ENCODE measurements around the gene TENM4. TPM values are rescaled to one million over a fixed set of nuclear protein-coding genes. Genes with fewer than 3 reads are reported as not detected.

TENM4 gene
- total and polyA plus RNA-seq, 2 of the 8 experiments (the other 6 are each of a cell fraction or from before 2014, with no cell fraction given), result 3.5 to 7.2 TPM

GRCh38 chr11:79444923-79445322 lies 4.1 kb upstream of the TENM4 start:
- Histone ChIP-seq H3K79me2 (ENCODE audit: control insufficient read depth in 1 of 2, insufficient read depth in 2 of 2, low read length in 2 of 2) (no peaks in the 10 kb centered on the region), H3K27me3 (replicated peaks in 1 of 4; ENCODE audit: control insufficient read depth in 3 of 4, extremely low read depth in 1 of 4, insufficient read depth in 3 of 4, low read length in 3 of 4) (peaks cover 0 to 26% (median 18%) of the 10 kb centered on the region in 4 experiments; a peak in 6 of 7 replicates)

More at GRCh38 chr11:79444923-79445322, 4.1 kb upstream of the TENM4 start:
- FAIRE-seq, result no peak
- Histone ChIP-seq H2BK12ac (ENCODE audit: low read depth, low read length) (no peak overlapping the region), H2BK120ac (replicated peaks; ENCODE audit: low read depth, low read length) (no peak overlapping the region), H3K9ac (replicated peaks in 1 of 4; ENCODE audit: extremely low read depth in 1 of 4, low read depth in 3 of 4, low read length in 3 of 4) (no peak overlapping the region), H3K9me3 (ENCODE audit: insufficient read depth in 2 of 2, low read depth in 1 of 2, low read length in 1 of 2) (no peaks in the 10 kb centered on the region), H4K91ac (replicated peaks; ENCODE audit: insufficient read length, low read length) (no peak overlapping the region), H3K27ac (ENCODE audit: low read depth, low read length) (no peak overlapping the region), H3K4me2 (ENCODE audit: insufficient read depth in 1 of 2, low read depth in 2 of 2, low read length in 2 of 2) (no peak overlapping the region), H3K79me1 (ENCODE audit: low read depth, low read length) (no peaks in the 10 kb centered on the region), H3K56ac (replicated peaks; ENCODE audit: insufficient read length, low read depth, low read length) (no peak overlapping the region), H3K23ac (ENCODE audit: insufficient read length) (no peak overlapping the region), H2BK20ac (ENCODE audit: low read length) (no peak overlapping the region), H2BK5ac (ENCODE audit: low read depth, low read length) (no peak overlapping the region), H3K14ac (ENCODE audit: insufficient read length) (no peak overlapping the region), H2AK5ac (ENCODE audit: low read depth, low read length) (no peak overlapping the region), H2BK15ac (ENCODE audit: low read length) (no peak overlapping the region), H4K5ac (ENCODE audit: insufficient read length, low read depth, low read length) (no peak overlapping the region), H3K18ac (ENCODE audit: extremely low read depth, low read length) (no peak overlapping the region), H3K4me1 (replicated peaks in 1 of 4; ENCODE audit: control insufficient read depth in 3 of 4, insufficient read depth in 4 of 4, low read length in 3 of 4) (peaks cover 0 to 2% (median under 1%) of the 10 kb centered on the region in 4 experiments; a peak in 4 of 7 replicates), H3K4ac (replicated peaks; ENCODE audit: insufficient read length, low read depth, low read length) (no peak overlapping the region), H4K20me1 (replicated peaks in 1 of 2; ENCODE audit: control insufficient read depth in 1 of 2, insufficient read depth in 2 of 2, low read length in 2 of 2) (no peaks in the 10 kb centered on the region), H2AFZ (ENCODE audit: low read length) (no peak overlapping the region), H3K4me3 (ENCODE audit: extremely low read depth in 1 of 4, insufficient read depth in 2 of 4, low read depth in 3 of 4, low read length in 4 of 4) (no peak overlapping the region), H3K36me3 (ENCODE audit: control insufficient read depth in 2 of 4, insufficient read depth in 4 of 4, low read length in 3 of 4) (no peaks in the 10 kb centered on the region), H3K23me2 (ENCODE audit: low read depth, low read length) (peaks cover 15% of the 10 kb centered on the region; the same call in 1 of the 2 replicates), H4K8ac (ENCODE audit: extremely low read depth, insufficient read depth, low read length) (no peak overlapping the region)
- POLR2A ChIA-PET (ENCODE audit: partially characterized antibody), result no interaction called here
- no peak for TF ChIP-seq ATF2 (IDR thresholded peaks at IDR 0.05; ENCODE audit: low read length)
- TF ChIP-seq SIN3A (conservative IDR thresholded peaks at IDR 0.05 in 1 of 2, IDR thresholded peaks at IDR 0.05 in 1 of 2; ENCODE audit: low read depth in 1 of 2, low read length in 2 of 2), result no peak
- TF ChIP-seq GABPA (IDR thresholded peaks at IDR 0.05; ENCODE audit: borderline replicate concordance, insufficient read depth, low read length), result no peak
- no peak for TF ChIP-seq SAP30 (IDR thresholded peaks at IDR 0.05; ENCODE audit: insufficient read depth, insufficient replicate concordance, low read length)
- no peak for TF ChIP-seq TEAD4 (IDR thresholded peaks at IDR 0.05; ENCODE audit: low read depth, low read length)
- no peak for TF ChIP-seq ASH2L (IDR thresholded peaks at IDR 0.05; ENCODE audit: low read length)
- no peak for TF ChIP-seq POU5F1 (IDR thresholded peaks at IDR 0.05; ENCODE audit: low read depth, low read length)
- TF ChIP-seq SP4 (IDR thresholded peaks at IDR 0.05; ENCODE audit: low read length), result no peak
- TF ChIP-seq SIRT6 (IDR thresholded peaks at IDR 0.05; ENCODE audit: low read length), result no peak
- TF ChIP-seq CHD2 (IDR thresholded peaks at IDR 0.05; ENCODE audit: low read length), result no peak
- no peak for TF ChIP-seq SIX5 (IDR thresholded peaks at IDR 0.05; ENCODE audit: low read depth, low read length)
- no peak for TF ChIP-seq NANOG (IDR thresholded peaks at IDR 0.05; ENCODE audit: insufficient read depth, low read depth, low read length, poor library complexity, severe bottlenecking)
- CTCF ChIA-PET (ENCODE audit: partially characterized antibody), result interaction anchor here (1.1 to 5.1 kb wide), 4 partner anchors 11 to 76 kb away, joined by 3 to 36 read pairs (median 10); no protein-coding TSS in a partner anchor
- WGBS, 2 experiments (ENCODE audit: extremely low coverage in 1 of 2, insufficient coverage in 1 of 2, insufficient read length in 1 of 2, insufficient replicate concordance in 2 of 2, low coverage in 1 of 2, low lambda C conversion rate in 2 of 2, missing lambda C conversion rate in 1 of 2), result 44% methylated on average over 1 of the region's 1 CpG; no CpG with 5 or more reads in 1 of the 2 experiments
- DNase-seq (ENCODE audit: low read depth in 1 of 2, low spot score in 2 of 2), result no peak
